GM13977 (cell line): Measurements from ENCODE around the gene AMTN.
"Not testable (repeated sequence)": the region's sequence is repeated elsewhere in the genome, so short reads cannot be mapped to it uniquely, and the experiment has no call there.

ENCODE experiments used
- DNase-seq: peaks from one replicate; pipeline ENCODE4 v3.0.0; 2012; ENCODE audit warnings: low spot score
- CTCF ChIP-seq: IDR thresholded peaks from 2 replicates; pipeline ENCODE4 v1.5.1; 2012; ENCODE audit warnings: mild to moderate bottlenecking, control low read depth; ENCODE audit not compliant: insufficient read depth; ENCODE audit errors: extremely low read depth, missing control alignments
- in situ Hi-C: fragments of 300-500 bp; cut with MboI; formaldehyde crosslinking; loops from one replicate; pipeline ENCODE4 v1.12.0; 2022; ENCODE audit warnings: low sequenced_read_pairs, low pct_unique_long_range_greater_than_20kb, mixed read lengths, inconsistent platforms; ENCODE audit not compliant: unreplicated experiment

AMTN gene

GRCh38 chr4:70530997-70531396, 12.6 kb downstream of the AMTN start:
- in situ Hi-C loops: no loop called here
- no peak for DNase-seq
- TF ChIP-seq CTCF: no peak

GRCh38 chr4:70531981-70532380, 13.6 kb downstream of the AMTN start:
- no peak for DNase-seq
- no peak for TF ChIP-seq CTCF
- in situ Hi-C loops: no loop called here

GRCh38 chr4:70533211-70533610, 14.8 kb downstream of the AMTN start:
- no peak for TF ChIP-seq CTCF
- in situ Hi-C loops: no loop called here
- no peak for DNase-seq

- TF ChIP-seq CTCF: no peak
- in situ Hi-C loops: no loop called here
- no peak for DNase-seq
Measured at GRCh38 chr4:70533791-70534190, 15.4 kb downstream of the AMTN start.

- DNase-seq, in situ Hi-C loops: not testable (repeated sequence)
Measured at GRCh38 chr4:70534886-70535285, 16.5 kb downstream of the AMTN start.

GRCh38 chr4:70538869-70539268, 20.5 kb downstream of the AMTN start:
- no peak for TF ChIP-seq CTCF
- in situ Hi-C loops: no loop called here
- no peak for DNase-seq

GRCh38 chr4:70544279-70544868, 26.0 kb downstream of the AMTN start:
- no peak for DNase-seq
- in situ Hi-C loops: no loop called here
- peak; percentile 50 for TF ChIP-seq CTCF
